Endothelial cell of umbilical vein (primary cell): ENCODE results near the gene ARHGEF7. TPM values are rescaled to one million over a fixed set of nuclear protein-coding genes. Genes with fewer than 3 reads are reported as not detected.

ENCODE experiments used
- BruUV-seq: library from RNA; stranded (reverse); fragments of 400-500 nt; replicated peaks from 2 replicates; lab custom pipeline; 2021; lab: Mats Ljungman, UMichigan
- CTCF ChIA-PET: fragments of 300-600, 350-600 bp; sonication (Branson Sonifier 250); formaldehyde crosslinking; loops from one replicate; lab custom pipeline; 2021; ENCODE audit warnings: antibody characterized with exemption, inconsistent platforms; lab: Charles Lee
- POLR2A ChIA-PET: fragments of 300-600, 350-600 bp; sonication (Branson Sonifier 250); formaldehyde crosslinking; loops from one replicate; lab custom pipeline; 2021; ENCODE audit warnings: antibody characterized with exemption, inconsistent platforms; lab: Charles Lee
- DNase-seq: peaks from one replicate; pipeline ENCODE4 v3.0.0-alpha.2; 2011; ENCODE audit warnings: low read depth, low spot score
- FAIRE-seq: peaks from 2 replicates; lab custom pipeline; 2011; peaks lifted over from hg19 to GRCh38; lab: Jason Lieb, UNC
- H2AFZ ChIP-seq: 2 replicates; pipeline ENCODE4 v1.6.0; 2012; ENCODE audit warnings: low read depth, low read length, control low read depth, inconsistent platforms
- H3K27ac ChIP-seq: 2 replicates; pipeline ENCODE4 v1.5.1; 2011; ENCODE audit warnings: low read depth, mild to moderate bottlenecking, control low read depth, low read length, moderate library complexity; ENCODE audit not compliant: insufficient read depth
- H3K27me3 ChIP-seq, 2 experiments: 2 replicates each; pipeline versions ENCODE4 v1.6.0 to v1.6.1; 2011; ENCODE audit warnings: low read length in 2 of 2, mixed read lengths in 1 of 2; ENCODE audit not compliant: control insufficient read depth in 2 of 2, insufficient read depth in 2 of 2
- H3K36me3 ChIP-seq, 2 experiments: 2 replicates in 1 of 2; 3 replicates in 1 of 2; pipeline ENCODE4 v1.5.1; 2011; ENCODE audit warnings: low read length in 2 of 2, mild to moderate bottlenecking in 1 of 2, moderate library complexity in 1 of 2; ENCODE audit not compliant: control insufficient read depth in 2 of 2, insufficient read depth in 2 of 2; ENCODE audit errors: extremely low read depth in 1 of 2
- H3K4me1 ChIP-seq: 3 replicates; pipeline ENCODE4 v1.5.1; 2011; ENCODE audit warnings: mild to moderate bottlenecking, low read length; ENCODE audit not compliant: control insufficient read depth, insufficient read depth; ENCODE audit errors: extremely low read depth
- H3K4me2 ChIP-seq: 2 replicates; pipeline ENCODE4 v1.6.1; 2011; ENCODE audit warnings: low read length, control low read depth, mixed read lengths; ENCODE audit not compliant: insufficient read depth
- H3K4me3 ChIP-seq, 3 experiments: fragments of 200-600 bp in 1 of 3; sonication (generic), shearing (Covaris generic) in 1 of 3; replicated peaks in 1 of 3; 2 replicates each; pipeline ENCODE4 v1.5.1; 2011 to 2016; ENCODE audit warnings: control low read depth in 3 of 3, low read length in 3 of 3, mild to moderate bottlenecking in 2 of 3, inconsistent platforms in 1 of 3, low read depth in 1 of 3, moderate library complexity in 1 of 3; ENCODE audit not compliant: insufficient read depth in 1 of 3
- H3K79me2 ChIP-seq: 2 replicates; pipeline ENCODE4 v1.6.0; 2012; ENCODE audit warnings: low read length, inconsistent platforms; ENCODE audit not compliant: control insufficient read depth, insufficient read depth
- H3K9ac ChIP-seq: replicated peaks from 2 replicates; pipeline ENCODE3; 2011; ENCODE audit warnings: low read length, control low read depth; ENCODE audit not compliant: insufficient read depth; ENCODE audit errors: extremely low read depth
- H3K9me1 ChIP-seq: replicated peaks from 3 replicates; pipeline ENCODE4 v1.6.0; 2011; ENCODE audit warnings: mild to moderate bottlenecking, low read length; ENCODE audit not compliant: control insufficient read depth, insufficient read depth; ENCODE audit errors: extremely low read depth
- H3K9me3 ChIP-seq: replicated peaks from 2 replicates; pipeline ENCODE4 v1.5.1; 2012; ENCODE audit warnings: low read length, inconsistent platforms; ENCODE audit not compliant: control insufficient read depth, insufficient read depth
- H4K20me1 ChIP-seq: replicated peaks from 2 replicates; pipeline ENCODE3; 2011; ENCODE audit warnings: mild to moderate bottlenecking, low read length; ENCODE audit not compliant: control insufficient read depth, insufficient read depth; ENCODE audit errors: extremely low read depth
- EZH2 ChIP-seq: IDR thresholded peaks from 2 replicates; pipeline ENCODE4 v1.6.1; 2012; ENCODE audit warnings: borderline replicate concordance, low read depth, mild to moderate bottlenecking, moderate library complexity, low read length, inconsistent platforms; ENCODE audit not compliant: severe bottlenecking
- FOS ChIP-seq: IDR thresholded peaks from 2 replicates; pipeline ENCODE4 v1.6.1; 2011; ENCODE audit warnings: mild to moderate bottlenecking, low read length, moderate library complexity, borderline replicate concordance; ENCODE audit not compliant: insufficient read depth
- GATA2 ChIP-seq: IDR thresholded peaks from 2 replicates; pipeline ENCODE4 v1.7.0; 2011; ENCODE audit warnings: low read depth, mild to moderate bottlenecking, moderate library complexity, mixed read lengths, low read length; ENCODE audit not compliant: insufficient read length, insufficient read depth
- JUN ChIP-seq: IDR thresholded peaks from 2 replicates; pipeline ENCODE4 v1.6.1; 2011; ENCODE audit warnings: borderline replicate concordance, low read depth; ENCODE audit not compliant: insufficient read length, insufficient read depth
- MYC ChIP-seq: IDR thresholded peaks from one replicate; pipeline ENCODE4 v1.6.1; 2011; ENCODE audit warnings: mild to moderate bottlenecking, low read depth, low read length
- POLR2A ChIP-seq: IDR thresholded peaks from 2 replicates; pipeline ENCODE4 v1.6.1; 2012; ENCODE audit warnings: low read depth, mild to moderate bottlenecking, control low read depth, low read length
- POLR2AphosphoS5 ChIP-seq: IDR thresholded peaks from 2 replicates; pipeline ENCODE4 v1.6.1; 2012; ENCODE audit warnings: low read depth, mild to moderate bottlenecking, control low read depth, low read length, moderate library complexity; ENCODE audit not compliant: insufficient read depth
- dilution Hi-C: fragments of 300-500 bp; cut with MboI; formaldehyde crosslinking; loops from one replicate; pipeline ENCODE4 v1.15.0; 2019; ENCODE audit warnings: low sequenced_read_pairs; ENCODE audit not compliant: extremely low pct_ligation_motif_present
- intact Hi-C: fragments of 100-400 bp; cut with micrococcal nuclease; formaldehyde crosslinking; loops from one replicate; pipeline ENCODE4 v1.10.0; 2022
- polyA plus RNA-seq, 4 experiments: library from polyadenylated mRNA; depleted of rRNA in 3 of 4; stranded (reverse) in 3 of 4; unstranded in 1 of 4; fragments of >200 nt; gene quantifications; 2 replicates each; pipeline versions ENCODE4 v1.2.1 to v1.2.3, GENCODE V29; 2011 to 2012; ENCODE audit warnings: missing spikeins in 1 of 4
- total RNA-seq: library from RNA; stranded (reverse); gene quantifications from 2 replicates; pipeline ENCODE4 v1.2.3, GENCODE V29; 2021
- TF ChIP-seq, protein P1 (sequence below): IDR thresholded peaks from 2 replicates; pipeline ENCODE4 v1.6.1; 2011; ENCODE audit not compliant: insufficient read depth, insufficient read length
- TF ChIP-seq, protein P2 (sequence below), 2 donors: IDR thresholded peaks; 1 replicate in 1 of 2; 2 replicates in 1 of 2; pipeline ENCODE4 v1.5.1; 2011; ENCODE audit warnings: low read length in 2 of 2, mild to moderate bottlenecking in 2 of 2, moderate library complexity in 2 of 2, control low read depth in 1 of 2, inconsistent platforms in 1 of 2, low read depth in 1 of 2; ENCODE audit not compliant: insufficient read depth in 1 of 2; ENCODE audit errors: extremely low read depth in 1 of 2

The ARHGEF7 gene
- total and polyA plus RNA-seq, 2 donors (not counting 3 experiments of a cell fraction or from before 2014, with no cell fraction given), result 94.9 to 155 TPM

DNA sequence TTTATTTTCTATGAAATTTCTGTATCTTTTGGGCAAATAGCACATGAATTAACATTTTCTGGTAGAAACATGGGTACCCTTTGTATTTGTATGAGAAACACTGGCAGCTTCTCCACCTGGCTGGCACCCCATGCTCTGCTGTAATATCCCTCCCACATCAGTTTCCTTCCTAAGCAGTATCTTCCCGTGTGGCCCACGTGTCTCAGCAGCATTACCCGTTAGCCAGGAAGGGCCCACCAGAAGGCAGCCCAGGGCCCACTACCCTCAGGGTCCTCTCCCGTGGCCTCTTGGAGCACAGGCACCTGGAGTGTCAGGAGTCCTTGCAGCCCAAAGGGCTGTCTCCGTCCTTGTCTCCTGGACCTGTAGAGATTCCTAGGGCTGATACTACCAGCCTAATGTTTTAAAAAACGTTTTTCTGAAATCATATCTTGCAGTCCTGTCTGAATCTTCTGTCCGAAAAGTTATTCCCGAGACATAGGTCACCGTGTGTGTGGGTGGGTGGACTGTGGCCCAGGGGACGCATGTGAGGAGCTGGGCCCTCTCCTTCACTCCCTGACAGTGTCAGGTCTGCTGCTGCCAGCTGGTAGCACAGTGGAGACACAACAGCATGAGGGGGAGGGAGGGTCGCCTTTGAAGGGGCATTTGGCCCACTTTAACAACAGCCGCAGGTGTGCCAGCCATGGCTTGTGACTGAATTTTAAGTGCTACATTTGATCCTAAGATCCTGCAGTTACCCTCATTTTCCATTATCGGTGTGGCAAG, 183.3 kb downstream of the ARHGEF7 start:
- intact Hi-C loops (no loop called here), dilution Hi-C loops (no loop called here)
- no peaks in the 10 kb centered on the region for H3K9me1 ChIP-seq
- H3K27me3 ChIP-seq, result no peaks in the 10 kb centered on the region
- FAIRE-seq (no peak), DNase-seq (no peak)
- H3K9ac ChIP-seq, result no peak overlapping the region
- H3K27ac ChIP-seq, result no peak overlapping the region
- no peak overlapping the region for H3K4me3 ChIP-seq
- H4K20me1 ChIP-seq, result no peaks in the 10 kb centered on the region
- H3K4me2 ChIP-seq, result no peak overlapping the region
- H3K9me3 ChIP-seq, result no peaks in the 10 kb centered on the region
- H3K36me3 ChIP-seq, result peaks cover 13 to 49% of the 10 kb centered on the region in 2 experiments
- no peaks in the 10 kb centered on the region for H3K4me1 ChIP-seq
- H3K79me2 ChIP-seq, result no peaks in the 10 kb centered on the region
- no TSS peak for BruUV-seq
- ChIA-PET POLR2A (no interaction called here), CTCF (no interaction called here)
- H2AFZ ChIP-seq, result no peak overlapping the region
- TF ChIP-seq POLR2A, result no peak
- TF ChIP-seq POLR2AphosphoS5, result no peak

DNA sequence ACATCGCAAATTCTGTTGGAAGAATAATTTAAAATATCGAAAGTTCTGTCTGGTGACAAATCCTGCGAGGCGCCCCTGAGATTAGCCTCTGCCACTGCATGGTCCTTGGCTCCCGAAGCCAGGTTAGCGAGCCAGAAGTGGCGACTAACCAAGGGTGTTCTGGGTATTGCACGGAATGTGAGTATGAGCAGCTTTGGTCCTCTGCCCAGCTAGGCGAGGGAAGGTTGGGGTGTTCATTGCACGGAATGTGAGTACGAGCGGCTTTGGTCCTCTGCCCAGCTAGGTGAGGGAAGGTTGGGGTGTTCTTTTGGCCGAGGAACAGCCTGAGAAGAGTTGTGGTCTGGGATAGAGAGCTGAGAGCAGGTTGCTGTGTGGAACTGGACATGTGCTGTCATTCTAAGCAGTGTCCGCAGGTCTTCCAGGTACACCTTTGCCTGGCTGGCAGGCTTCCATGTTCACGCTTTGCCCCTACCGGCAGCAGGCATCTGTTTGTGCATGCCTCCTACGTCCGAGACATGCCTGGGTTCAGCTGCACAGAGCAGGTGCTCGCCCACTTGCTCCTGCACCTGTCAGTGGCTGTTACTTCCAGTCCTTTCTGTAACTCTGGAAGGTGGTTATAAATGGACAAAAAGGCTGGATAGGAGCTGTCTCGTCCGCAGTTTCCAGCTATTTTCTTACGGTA, 187.1 kb downstream of the ARHGEF7 start:
- H3K79me2 ChIP-seq, result no peaks in the 10 kb centered on the region
- H2AFZ ChIP-seq, result no peak overlapping the region
- H3K4me3 ChIP-seq, result no peak overlapping the region
- no peak for DNase-seq
- H3K9me3 ChIP-seq, result no peaks in the 10 kb centered on the region
- intact Hi-C loops (no loop called here), dilution Hi-C loops (no loop called here)
- no peak overlapping the region for H3K4me2 ChIP-seq
- CTCF ChIA-PET, result no interaction called here
- peaks cover 35 to 49% of the 10 kb centered on the region in 2 experiments for H3K36me3 ChIP-seq
- H4K20me1 ChIP-seq, result no peaks in the 10 kb centered on the region
- BruUV-seq, result no TSS peak
- no peaks in the 10 kb centered on the region for H3K9me1 ChIP-seq
- FAIRE-seq, result no peak
- no peak overlapping the region for H3K27ac ChIP-seq
- no peaks in the 10 kb centered on the region for H3K4me1 ChIP-seq
- POLR2A ChIA-PET, result no interaction called here
- no peaks in the 10 kb centered on the region for H3K27me3 ChIP-seq
- no peak overlapping the region for H3K9ac ChIP-seq
- no peak for TF ChIP-seq POLR2A
- TF ChIP-seq EZH2, result no peak
- TF ChIP-seq MYC, result no peak
- no peak for TF ChIP-seq GATA2
- TF ChIP-seq, protein P1, sequence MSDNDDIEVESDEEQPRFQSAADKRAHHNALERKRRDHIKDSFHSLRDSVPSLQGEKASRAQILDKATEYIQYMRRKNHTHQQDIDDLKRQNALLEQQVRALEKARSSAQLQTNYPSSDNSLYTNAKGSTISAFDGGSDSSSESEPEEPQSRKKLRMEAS, result no peak
- no peak for TF ChIP-seq FOS
- TF ChIP-seq JUN, result no peak
- no peak for TF ChIP-seq POLR2AphosphoS5
- TF ChIP-seq, protein P2, sequence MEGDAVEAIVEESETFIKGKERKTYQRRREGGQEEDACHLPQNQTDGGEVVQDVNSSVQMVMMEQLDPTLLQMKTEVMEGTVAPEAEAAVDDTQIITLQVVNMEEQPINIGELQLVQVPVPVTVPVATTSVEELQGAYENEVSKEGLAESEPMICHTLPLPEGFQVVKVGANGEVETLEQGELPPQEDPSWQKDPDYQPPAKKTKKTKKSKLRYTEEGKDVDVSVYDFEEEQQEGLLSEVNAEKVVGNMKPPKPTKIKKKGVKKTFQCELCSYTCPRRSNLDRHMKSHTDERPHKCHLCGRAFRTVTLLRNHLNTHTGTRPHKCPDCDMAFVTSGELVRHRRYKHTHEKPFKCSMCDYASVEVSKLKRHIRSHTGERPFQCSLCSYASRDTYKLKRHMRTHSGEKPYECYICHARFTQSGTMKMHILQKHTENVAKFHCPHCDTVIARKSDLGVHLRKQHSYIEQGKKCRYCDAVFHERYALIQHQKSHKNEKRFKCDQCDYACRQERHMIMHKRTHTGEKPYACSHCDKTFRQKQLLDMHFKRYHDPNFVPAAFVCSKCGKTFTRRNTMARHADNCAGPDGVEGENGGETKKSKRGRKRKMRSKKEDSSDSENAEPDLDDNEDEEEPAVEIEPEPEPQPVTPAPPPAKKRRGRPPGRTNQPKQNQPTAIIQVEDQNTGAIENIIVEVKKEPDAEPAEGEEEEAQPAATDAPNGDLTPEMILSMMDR (IDR thresholded peaks at IDR 0.05; ENCODE audit: extremely low read depth in 1 of 2, insufficient read depth in 1 of 2, low read depth in 1 of 2, low read length in 2 of 2), result no peak
